HepG2 (cell line): Measurements from ENCODE around the gene MYCBPAP. TPM values are rescaled to one million over a fixed set of nuclear protein-coding genes. Genes with fewer than 3 reads are reported as not detected.

Experiments used
- CC2D1A ChIP-seq: sonication (generic); formaldehyde crosslinking; IDR thresholded peaks from 2 replicates; pipeline ENCODE4 v1.8.1; 2023; ENCODE audit warnings: mild to moderate bottlenecking, missing genetic modification reagents
- CREB3 ChIP-seq: sonication (generic); formaldehyde crosslinking; IDR thresholded peaks from 2 replicates; pipeline ENCODE4 v1.5.0; 2020; ENCODE audit warnings: missing genetic modification reagents
- KAT8 ChIP-seq: IDR thresholded peaks from 2 replicates; pipeline ENCODE4 v1.6.1; 2016; ENCODE audit warnings: missing genetic modification reagents, missing compliant biosample characterization
- KLF9 ChIP-seq: IDR thresholded peaks from 2 replicates; pipeline ENCODE4 v1.6.1; 2016; ENCODE audit warnings: low read depth
- PLSCR1 ChIP-seq: sonication (generic); formaldehyde crosslinking; IDR thresholded peaks from 2 replicates; pipeline ENCODE4 v1.5.0; 2020; ENCODE audit warnings: missing genetic modification reagents, mild to moderate bottlenecking, borderline replicate concordance
- POLR2AphosphoS2 ChIP-seq: IDR thresholded peaks from 2 replicates; pipeline ENCODE4 v1.6.1; 2011; ENCODE audit warnings: low read depth, low read length, improper control_type of control experiment
- RERE ChIP-seq: IDR thresholded peaks from 2 replicates; pipeline ENCODE4 v1.6.1; 2016; ENCODE audit warnings: low read depth, missing genetic modification reagents, missing compliant biosample characterization
- REST ChIP-seq, 2 experiments: IDR thresholded peaks; 2 replicates each; pipeline ENCODE4 v1.6.1; 2011 to 2012; ENCODE audit warnings: low read length in 2 of 2, borderline replicate concordance in 1 of 2, low read depth in 1 of 2, mild to moderate bottlenecking in 1 of 2, moderate library complexity in 1 of 2
- TBP ChIP-seq: sonication (generic); formaldehyde crosslinking; IDR thresholded peaks from 2 replicates; pipeline ENCODE4 v1.5.0; 2020; ENCODE audit warnings: missing genetic modification reagents
- USF2 ChIP-seq, 2 experiments: sonication (generic) in 1 of 2; formaldehyde crosslinking in 1 of 2; IDR thresholded peaks; 2 replicates each; pipeline versions ENCODE4 v1.5.1 to v1.6.1; 2011 to 2020; ENCODE audit warnings: borderline replicate concordance in 1 of 2, low read depth in 1 of 2, low read length in 1 of 2, mild to moderate bottlenecking in 1 of 2, missing genetic modification reagents in 1 of 2, moderate library complexity in 1 of 2
- ZFY ChIP-seq: sonication (generic); formaldehyde crosslinking; IDR thresholded peaks from 2 replicates; pipeline ENCODE4 v1.4.0; 2020; ENCODE audit warnings: missing genetic modification reagents
- ZNF547 ChIP-seq: sonication (generic); formaldehyde crosslinking; IDR thresholded peaks from 2 replicates; pipeline ENCODE4 v1.5.1; 2020; ENCODE audit warnings: mild to moderate bottlenecking, missing genetic modification reagents
- polyA plus RNA-seq, 8 experiments: library from polyadenylated mRNA; depleted of rRNA in 3 of 8; stranded (reverse) in 7 of 8; unstranded in 1 of 8; fragments of >200 nt; fragmentation: Illumina TruSeq in 4 of 8; extraction: Trizol in 4 of 8; gene quantifications; 2 replicates each; pipeline versions ENCODE4 v1.2.1 to v1.2.3, GENCODE V29; 2011 to 2016; ENCODE audit warnings: low read depth in 4 of 8, missing spikeins in 1 of 8, mixed read lengths in 1 of 8; ENCODE audit not compliant: insufficient read depth in 1 of 8
- total RNA-seq, 5 experiments: library from RNA; depleted of rRNA; stranded (reverse); fragments of >200 nt; fragmentation: Illumina TruSeq; extraction: Trizol; gene quantifications; 2 replicates each; pipeline ENCODE4 v1.2.3, GENCODE V29; 2016; ENCODE audit warnings: low read depth in 1 of 5

The MYCBPAP gene
- total and polyA plus RNA-seq, 2 of the 13 experiments (the other 11 are each of a cell fraction or from before 2014, with no cell fraction given), result 0.22 to 0.24 TPM

GRCh38 chr17:50541716-50542688 lies 33.8 kb downstream of the MYCBPAP start (continued):
- TF ChIP-seq PLSCR1 (CRISPR knock-in tag) (peak; percentile 87), ZFY (CRISPR knock-in tag) (peak; percentile 96), CREB3 (peak; percentile 81; the same call in 1 of the 2 replicates), TBP (CRISPR knock-in tag) (no peak), KAT8 (CRISPR knock-in tag) (peak; percentile 71), RERE (CRISPR knock-in tag) (peak; percentile 39; the same call in 1 of the 2 replicates), KLF9 (CRISPR knock-in tag) (0 out of 2 replicates have a peak, but pooled peaks have one; percentile 62), USF2 (IDR thresholded peaks at IDR 0.05; ENCODE audit: low read depth, low read length) (no peak), USF2 (CRISPR knock-in tag; IDR thresholded peaks at IDR 0.05; ENCODE audit: borderline replicate concordance) (no peak), POLR2AphosphoS2 (no peak), REST (IDR thresholded peaks at IDR 0.05; ENCODE audit: borderline replicate concordance in 1 of 2, low read depth in 1 of 2, low read length in 2 of 2) (peak in 1 of 2 experiments; percentile 57; a peak in 2 of 4 replicates), ZNF547 (peak; percentile 87), CC2D1A (no peak)
